H1 (cell line): ENCODE data around the gene RAD54L. TPM values are rescaled to one million over a fixed set of nuclear protein-coding genes. Genes with fewer than 3 reads are reported as not detected.

Experiments used
- CTCF ChIA-PET: fragments of 300-600 bp; sonication (Branson Sonifier 250); formaldehyde crosslinking; loops from one replicate; lab custom pipeline; 2021; ENCODE audit not compliant: partially characterized antibody; lab: Charles Lee
- POLR2A ChIA-PET: fragments of 300-600 bp; sonication (Branson Sonifier 250); formaldehyde crosslinking; loops from one replicate; lab custom pipeline; 2021; ENCODE audit warnings: inconsistent platforms; ENCODE audit not compliant: partially characterized antibody; lab: Charles Lee
- DNase-seq, 2 experiments: peaks; one replicate each; pipeline versions ENCODE4 v3.0.0 to v3.0.0-alpha.2; 2010 to 2022; ENCODE audit warnings: low spot score in 2 of 2, low read depth in 1 of 2, mixed read lengths in 1 of 2
- FAIRE-seq: peaks from 2 replicates; lab custom pipeline; 2011; peaks lifted over from hg19 to GRCh38; lab: Jason Lieb, UNC
- H2AFZ ChIP-seq: 2 replicates; pipeline ENCODE4 v1.8.1; 2012; ENCODE audit warnings: low read length, inconsistent platforms
- H2AK5ac ChIP-seq: 2 replicates; pipeline ENCODE4 v1.6.1; 2013; ENCODE audit warnings: low read depth, low read length
- H2BK120ac ChIP-seq: replicated peaks from 2 replicates; pipeline ENCODE3; 2013; ENCODE audit warnings: low read depth, low read length, inconsistent platforms
- H2BK12ac ChIP-seq: 2 replicates; pipeline ENCODE4 v1.6.1; 2013; ENCODE audit warnings: low read depth, low read length
- H2BK15ac ChIP-seq: 2 replicates; pipeline ENCODE4 v1.6.1; 2013; ENCODE audit warnings: low read length
- H2BK20ac ChIP-seq: 2 replicates; pipeline ENCODE4 v1.6.1; 2013; ENCODE audit warnings: low read length
- H2BK5ac ChIP-seq: 2 replicates; pipeline ENCODE4 v1.6.1; 2013; ENCODE audit warnings: low read depth, low read length
- H3K14ac ChIP-seq: 2 replicates; pipeline ENCODE4 v1.6.1; 2013; ENCODE audit warnings: inconsistent platforms; ENCODE audit not compliant: insufficient read length
- H3K18ac ChIP-seq: 2 replicates; pipeline ENCODE4 v1.6.1; 2013; ENCODE audit warnings: low read length; ENCODE audit errors: extremely low read depth
- H3K23ac ChIP-seq: 2 replicates; pipeline ENCODE4 v1.6.1; 2013; ENCODE audit warnings: inconsistent platforms; ENCODE audit not compliant: insufficient read length
- H3K23me2 ChIP-seq: 2 replicates; pipeline ENCODE4 v1.6.1; 2013; ENCODE audit warnings: low read depth, low read length
- H3K27ac ChIP-seq: 2 replicates; pipeline ENCODE4 v1.6.1; 2011; ENCODE audit warnings: low read depth, low read length, inconsistent platforms
- H3K27me3 ChIP-seq, 4 experiments: replicated peaks in 1 of 4; 1 replicate in 1 of 4; 2 replicates in 3 of 4; pipeline versions ENCODE4 v1.6.1 to v1.8.1; 2011 to 2013; ENCODE audit warnings: low read length in 3 of 4, mild to moderate bottlenecking in 3 of 4, inconsistent platforms in 2 of 4, mixed read lengths in 2 of 4, moderate library complexity in 1 of 4; ENCODE audit not compliant: control insufficient read depth in 3 of 4, insufficient read depth in 3 of 4; ENCODE audit errors: extremely low read depth in 1 of 4
- H3K36me3 ChIP-seq, 4 experiments: 2 replicates each; pipeline versions ENCODE4 v1.6.1 to v1.8.1; 2011 to 2013; ENCODE audit warnings: mild to moderate bottlenecking in 4 of 4, low read length in 3 of 4, moderate library complexity in 2 of 4, control low read depth in 1 of 4, inconsistent platforms in 1 of 4; ENCODE audit not compliant: insufficient read depth in 4 of 4, control insufficient read depth in 2 of 4
- H3K4ac ChIP-seq: replicated peaks from 2 replicates; pipeline ENCODE3; 2013; ENCODE audit warnings: low read length, low read depth, mixed read lengths, inconsistent platforms; ENCODE audit not compliant: insufficient read length
- H3K4me1 ChIP-seq, 4 experiments: replicated peaks in 1 of 4; 1 replicate in 1 of 4; 2 replicates in 3 of 4; pipeline versions ENCODE4 v1.6.1 to v1.8.1; 2011 to 2013; ENCODE audit warnings: low read length in 3 of 4, inconsistent platforms in 2 of 4, mixed read lengths in 1 of 4; ENCODE audit not compliant: insufficient read depth in 4 of 4, control insufficient read depth in 3 of 4
- H3K4me2 ChIP-seq, 2 experiments: 2 replicates each; pipeline versions ENCODE4 v1.6.1 to v1.8.1; 2011 to 2013; ENCODE audit warnings: low read depth in 2 of 2, low read length in 2 of 2, control low read depth in 1 of 2, inconsistent platforms in 1 of 2, mild to moderate bottlenecking in 1 of 2; ENCODE audit not compliant: insufficient read depth in 1 of 2
- H3K4me3 ChIP-seq, 4 experiments: fragments of 200-600, 300-600 bp in 1 of 4; sonication (generic), shearing (Covaris generic), sonication (Bioruptor Twin) in 1 of 4; 2 replicates each; pipeline versions ENCODE4 v1.5.1 to v1.8.1; 2011 to 2016; ENCODE audit warnings: low read length in 4 of 4, low read depth in 3 of 4, control low read depth in 2 of 4, inconsistent platforms in 2 of 4, mild to moderate bottlenecking in 2 of 4, mixed read lengths in 1 of 4, moderate library complexity in 1 of 4; ENCODE audit not compliant: insufficient read depth in 2 of 4; ENCODE audit errors: extremely low read depth in 1 of 4
- H3K56ac ChIP-seq: replicated peaks from 2 replicates; pipeline ENCODE3; 2013; ENCODE audit warnings: low read depth, mild to moderate bottlenecking, mixed read lengths, low read length, inconsistent platforms; ENCODE audit not compliant: insufficient read length
- H3K79me1 ChIP-seq: 2 replicates; pipeline ENCODE4 v1.6.1; 2013; ENCODE audit warnings: low read depth, low read length, control low read depth
- H3K79me2 ChIP-seq, 2 experiments: 2 replicates each; pipeline versions ENCODE4 v1.6.1 to v1.8.1; 2012 to 2013; ENCODE audit warnings: low read length in 2 of 2, mild to moderate bottlenecking in 2 of 2, inconsistent platforms in 1 of 2; ENCODE audit not compliant: insufficient read depth in 2 of 2, control insufficient read depth in 1 of 2
- H3K9ac ChIP-seq, 4 experiments: replicated peaks in 1 of 4; 1 replicate in 1 of 4; 2 replicates in 3 of 4; pipeline versions ENCODE4 v1.6.1 to v1.8.1; 2011 to 2013; ENCODE audit warnings: low read depth in 3 of 4, low read length in 3 of 4, control low read depth in 2 of 4, mild to moderate bottlenecking in 2 of 4, moderate library complexity in 2 of 4, inconsistent platforms in 1 of 4; ENCODE audit errors: extremely low read depth in 1 of 4
- H3K9me3 ChIP-seq, 2 experiments: 2 replicates each; pipeline versions ENCODE4 v1.6.1 to v1.8.1; 2012 to 2013; ENCODE audit warnings: mild to moderate bottlenecking in 2 of 2, moderate library complexity in 2 of 2, control low read depth in 1 of 2, inconsistent platforms in 1 of 2, low read depth in 1 of 2, low read length in 1 of 2, mixed read lengths in 1 of 2; ENCODE audit not compliant: insufficient read depth in 2 of 2
- H4K20me1 ChIP-seq, 2 experiments: replicated peaks in 1 of 2; 2 replicates each; pipeline versions ENCODE3 to v1.8.1; 2011 to 2013; ENCODE audit warnings: inconsistent platforms in 2 of 2, low read length in 2 of 2, mild to moderate bottlenecking in 1 of 2; ENCODE audit not compliant: insufficient read depth in 2 of 2, control insufficient read depth in 1 of 2
- H4K5ac ChIP-seq: 2 replicates; pipeline ENCODE4 v1.6.1; 2013; ENCODE audit warnings: low read length, low read depth, mixed read lengths, inconsistent platforms; ENCODE audit not compliant: insufficient read length
- H4K8ac ChIP-seq: 2 replicates; pipeline ENCODE4 v1.8.0; 2013; ENCODE audit warnings: mild to moderate bottlenecking, moderate library complexity, low read length, inconsistent platforms; ENCODE audit not compliant: insufficient read depth; ENCODE audit errors: extremely low read depth
- H4K91ac ChIP-seq: replicated peaks from 2 replicates; pipeline ENCODE3; 2013; ENCODE audit warnings: low read length, mixed read lengths, inconsistent platforms; ENCODE audit not compliant: insufficient read length
- CEBPB ChIP-seq: IDR thresholded peaks from 2 replicates; pipeline ENCODE4 v1.6.1; 2012; ENCODE audit warnings: low read depth, low read length
- POLR2AphosphoS5 ChIP-seq: IDR thresholded peaks from 2 replicates; pipeline ENCODE4 v1.6.1; 2011; ENCODE audit warnings: low read depth, low read length
- ZNF274 ChIP-seq: IDR thresholded peaks from 2 replicates; pipeline ENCODE4 v1.7.0; 2012; ENCODE audit warnings: low read length, borderline replicate concordance; ENCODE audit errors: extremely low read depth
- WGBS, 2 experiments: shearing (Covaris generic) in 1 of 2; methylation state at CpG; one replicate each; pipeline versions ENCODE4 v1.1.6 to v1.1.7; 2013 to 2015; ENCODE audit warnings: low lambda C conversion rate in 2 of 2, mixed read lengths in 2 of 2, inconsistent platforms in 1 of 2, low coverage in 1 of 2, missing lambda C conversion rate in 1 of 2; ENCODE audit not compliant: insufficient replicate concordance in 2 of 2, insufficient coverage in 1 of 2, insufficient read length in 1 of 2; ENCODE audit errors: extremely low coverage in 1 of 2, missing lambda C conversion rate in 1 of 2; 5-methylcytosine and 5-hydroxymethylcytosine counted together
- polyA plus RNA-seq, 7 experiments: library from polyadenylated mRNA; depleted of rRNA in 3 of 7; stranded (reverse) in 5 of 7; unstranded in 2 of 7; fragments of >200 nt in 5 of 7; fragments of 200-250 nt in 2 of 7; gene quantifications; 1 replicate in 5 of 7; 2 replicates in 1 of 7; 4 replicates in 1 of 7; pipeline versions ENCODE4 v1.2.1 to v1.2.3, GENCODE V29; 2011 to 2013; ENCODE audit warnings: missing spikeins in 2 of 7, mixed read lengths in 2 of 7
- total RNA-seq: library from RNA; stranded (reverse); fragmentation: NEBNext Ultra II Directional; extraction: Animal tissue kit (Norgen Biotek cat#: 25700); gene quantifications from 2 replicates; pipeline ENCODE4 v1.2.1, GENCODE V29; 2021

RAD54L gene
- total and polyA plus RNA-seq, 2 of the 8 experiments (the other 6 are each of a cell fraction or from before 2014, with no cell fraction given), result 43.5 to 50.3 TPM

GRCh38 chr1:46289976-46290375 lies 42.4 kb downstream of the RAD54L start:
- Histone ChIP-seq H3K4ac (no peak overlapping the region), H3K36me3 (peaks cover 5 to 20% (median 6%) of the 10 kb centered on the region in 4 experiments; a peak in 7 of 8 replicates)

More at GRCh38 chr1:46289976-46290375, 42.4 kb downstream of the RAD54L start:
- no peaks in the 10 kb centered on the region for H3K79me2 ChIP-seq
- DNase-seq (no peak), FAIRE-seq (no peak)
- ChIA-PET CTCF (interaction anchor here (0.9 to 1.3 kb wide), 3 partner anchors 10 to 52 kb away, joined by 3 read pairs; partner anchors contain the start of gene UQCRH), POLR2A (interaction anchor here (1.2 to 33.1 kb wide), 6 partner anchors 1 to 50 kb away, joined by 3 to 689 read pairs (median 7); partner anchors contain the start of genes LRRC41, NSUN4 and UQCRH)
- H3K9ac ChIP-seq, result no peak overlapping the region
- H2BK120ac ChIP-seq, result no peak overlapping the region
- H2BK15ac ChIP-seq, result no peak overlapping the region
- H4K91ac ChIP-seq, result no peak overlapping the region
- H3K23ac ChIP-seq, result no peak overlapping the region
- no peak overlapping the region for H2BK12ac ChIP-seq
- no peak overlapping the region for H4K5ac ChIP-seq
- no peaks in the 10 kb centered on the region; a peak in 1 of 7 replicates for H3K4me1 ChIP-seq
- H4K20me1 ChIP-seq, result no peaks in the 10 kb centered on the region
- H3K14ac ChIP-seq, result no peak overlapping the region
- no peaks in the 10 kb centered on the region for H3K27me3 ChIP-seq
- no peak overlapping the region for H3K18ac ChIP-seq
- no peak overlapping the region for H2BK20ac ChIP-seq
- no peak overlapping the region for H3K4me2 ChIP-seq
- H2AFZ ChIP-seq, result no peak overlapping the region
- no peak overlapping the region for H2BK5ac ChIP-seq
- no peak overlapping the region for H4K8ac ChIP-seq
- TF ChIP-seq POLR2AphosphoS5 (peak; percentile 61; the same call in 1 of the 2 replicates), CEBPB (no peak), ZNF274 (no peak)
- H3K9me3 ChIP-seq, result no peaks in the 10 kb centered on the region
- H3K56ac ChIP-seq, result no peak overlapping the region
- H3K4me3 ChIP-seq, result no peak overlapping the region
- H2AK5ac ChIP-seq, result no peak overlapping the region
- H3K27ac ChIP-seq, result no peak overlapping the region
- no peaks in the 10 kb centered on the region for H3K79me1 ChIP-seq
- 95% methylated on average over 4 of the region's 4 CpGs; no CpG with 5 or more reads in 1 of the 2 experiments for WGBS, 2 experiments
- H3K23me2 ChIP-seq, result no peaks in the 10 kb centered on the region
